ENCODE results near the gene PNMA6F.

DNA sequence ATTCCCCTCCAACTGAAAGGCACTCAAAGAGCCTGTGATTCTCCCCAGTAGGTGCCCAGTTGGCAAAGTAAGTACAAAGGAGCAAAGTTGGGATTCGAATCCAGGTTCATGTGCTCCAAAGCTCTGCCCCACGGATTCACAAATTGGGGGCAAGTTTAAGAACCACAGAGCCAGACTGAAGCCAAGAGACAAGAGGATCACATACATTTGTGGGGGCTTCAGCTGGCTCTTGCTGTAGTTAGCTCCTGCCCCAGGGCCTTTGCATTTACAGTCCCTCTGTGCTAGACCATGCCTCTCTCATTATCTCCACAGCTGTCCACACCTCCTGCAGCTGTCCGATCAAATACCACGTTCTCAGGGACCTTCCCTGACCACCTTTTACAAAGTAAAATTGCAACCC lies 18.8 kb downstream of the PNMA6F start:
- TF ChIP-seq EZH2 (IDR thresholded peaks at IDR 0.05; ENCODE audit: borderline replicate concordance, low read length): no peak
- TF ChIP-seq, protein P1, sequence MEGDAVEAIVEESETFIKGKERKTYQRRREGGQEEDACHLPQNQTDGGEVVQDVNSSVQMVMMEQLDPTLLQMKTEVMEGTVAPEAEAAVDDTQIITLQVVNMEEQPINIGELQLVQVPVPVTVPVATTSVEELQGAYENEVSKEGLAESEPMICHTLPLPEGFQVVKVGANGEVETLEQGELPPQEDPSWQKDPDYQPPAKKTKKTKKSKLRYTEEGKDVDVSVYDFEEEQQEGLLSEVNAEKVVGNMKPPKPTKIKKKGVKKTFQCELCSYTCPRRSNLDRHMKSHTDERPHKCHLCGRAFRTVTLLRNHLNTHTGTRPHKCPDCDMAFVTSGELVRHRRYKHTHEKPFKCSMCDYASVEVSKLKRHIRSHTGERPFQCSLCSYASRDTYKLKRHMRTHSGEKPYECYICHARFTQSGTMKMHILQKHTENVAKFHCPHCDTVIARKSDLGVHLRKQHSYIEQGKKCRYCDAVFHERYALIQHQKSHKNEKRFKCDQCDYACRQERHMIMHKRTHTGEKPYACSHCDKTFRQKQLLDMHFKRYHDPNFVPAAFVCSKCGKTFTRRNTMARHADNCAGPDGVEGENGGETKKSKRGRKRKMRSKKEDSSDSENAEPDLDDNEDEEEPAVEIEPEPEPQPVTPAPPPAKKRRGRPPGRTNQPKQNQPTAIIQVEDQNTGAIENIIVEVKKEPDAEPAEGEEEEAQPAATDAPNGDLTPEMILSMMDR (conservative IDR thresholded peaks at IDR 0.05 in 1 of 2, IDR thresholded peaks at IDR 0.05 in 1 of 2; ENCODE audit: extremely low read depth in 1 of 2, insufficient read depth in 1 of 2, low read depth in 1 of 2, low read length in 2 of 2): no peak

All from mammary epithelial cell (primary cell).